Stomach (tissue), 9 donors: ENCODE results near the gene TMEM164. TPM values are rescaled to one million over a fixed set of nuclear protein-coding genes. Genes with fewer than 3 reads are reported as not detected.

Experiments used
- DNase-seq, 2 donors: peaks; one replicate each; pipeline versions ENCODE4 v3.0.0 to v3.0.0-alpha.2; 2013 to 2019
- H3K27ac ChIP-seq, 5 donors: fragments of 200-600 bp in 4 of 5; sonication (generic) in 4 of 5; one replicate each; pipeline ENCODE4 v1.5.1; 2013 to 2019; ENCODE audit warnings: mild to moderate bottlenecking in 1 of 5, moderate library complexity in 1 of 5
- H3K27me3 ChIP-seq, 3 donors: fragments of 200-600 bp; sonication (generic); one replicate each; pipeline ENCODE4 v1.5.1; 2017 to 2019; ENCODE audit warnings: mixed run types in 1 of 3
- H3K36me3 ChIP-seq, 4 donors: fragments of 200-600 bp; sonication (generic); 1 replicate in 3 of 4; 2 replicates in 1 of 4; pipeline ENCODE4 v1.5.1; 2016 to 2019
- H3K4me1 ChIP-seq, 4 donors: fragments of 200-600 bp; sonication (generic); one replicate each; pipeline ENCODE4 v1.5.1; 2016 to 2019
- H3K4me3 ChIP-seq, 4 donors: fragments of 200-600 bp; sonication (generic) in 3 of 4; one replicate each; pipeline ENCODE4 v1.5.1; 2016 to 2019; ENCODE audit warnings: mild to moderate bottlenecking in 1 of 4
- H3K9me3 ChIP-seq, 4 donors: fragments of 200-600 bp; sonication (generic); one replicate each; pipeline ENCODE4 v1.5.1; 2016 to 2019
- CTCF ChIP-seq, 7 experiments: fragments of 450-650 bp in 4 of 7; fragments of 200-600 bp in 3 of 7; sonication (generic) in 3 of 7; IDR thresholded peaks; one replicate each; pipeline ENCODE4 v1.5.1; 2016 to 2019; ENCODE audit warnings: antibody characterized with exemption in 7 of 7, control low read depth in 2 of 7, mild to moderate bottlenecking in 1 of 7
- EP300 ChIP-seq: sonication (generic); formaldehyde crosslinking; IDR thresholded peaks from one replicate; pipeline ENCODE4 v1.6.1; 2017; ENCODE audit warnings: antibody characterized with exemption
- POLR2A ChIP-seq, 4 donors: fragments of 450-650 bp; IDR thresholded peaks; one replicate each; pipeline ENCODE4 v1.6.1; 2016; ENCODE audit warnings: antibody characterized with exemption in 4 of 4, control low read depth in 2 of 4, mild to moderate bottlenecking in 1 of 4, moderate library complexity in 1 of 4
- POLR2AphosphoS5 ChIP-seq, 3 donors: sonication (generic); formaldehyde crosslinking; IDR thresholded peaks; one replicate each; pipeline ENCODE4 v1.6.1; 2016; ENCODE audit warnings: antibody characterized with exemption in 3 of 3
- WGBS, 5 donors: extraction: QIAGEN DNeasy Blood & Tissue Kit in 3 of 5; methylation state at CpG; one replicate each; pipeline versions ENCODE4 v1.1.5 to v1.1.7; 2013 to 2018; 5-methylcytosine and 5-hydroxymethylcytosine counted together
- intact Hi-C: fragments of 100-400 bp; cut with DNase I; formaldehyde crosslinking; loops from one replicate; pipeline ENCODE4 v1.15.1; 2023; ENCODE audit warnings: low total_unique reads
- polyA plus RNA-seq, 3 donors: library from polyadenylated mRNA; stranded (reverse); fragments of 200-250 nt; gene quantifications; one replicate each; pipeline ENCODE4 v1.2.3, GENCODE V29; 2013
- total RNA-seq, 5 donors: library from RNA; depleted of rRNA; stranded (reverse); fragments of >200 nt; gene quantifications; one replicate each; pipeline versions ENCODE4 v1.1.0 to v1.2.3, GENCODE V29; 2014 to 2016
- donor health status: healthy with polysubstance abuse.
- donor health status: Bipolar disorder and iron deficiency.
- donor health status: healthy.

Gene TMEM164
- total and polyA plus RNA-seq, 8 donors = 4.9 to 29.7 (median 11.6) TPM

- H3K9me3 ChIP-seq = no peaks in the 10 kb centered on the region
- intact Hi-C loops = loop anchor here (5.0 kb wide), 1 partner anchor 251 kb away; no protein-coding TSS in a partner anchor
- H3K4me1 ChIP-seq = no peaks in the 10 kb centered on the region
- TF ChIP-seq POLR2AphosphoS5 (IDR thresholded peaks at IDR 0.05) = no peak
- TF ChIP-seq POLR2A (IDR thresholded peaks at IDR 0.05) = no peak
- no peak for TF ChIP-seq EP300
- TF ChIP-seq CTCF (IDR thresholded peaks at IDR 0.05) = no peak
- H3K27ac ChIP-seq = no peak overlapping the region
- no peak for DNase-seq
- no peak overlapping the region for H3K4me3 ChIP-seq
- no peaks in the 10 kb centered on the region for H3K27me3 ChIP-seq
- WGBS, 5 donors = 63 to 100% (median 95%) methylated on average over 1 of the region's 1 CpG
- no peaks in the 10 kb centered on the region for H3K36me3 ChIP-seq
These were observed 158.4 kb downstream of the TMEM164 start for GRCh38 chrX:110161361-110161686.

GRCh38 chrX:110162131-110162530 is 159.2 kb downstream of the TMEM164 start:
- no peaks in the 10 kb centered on the region for H3K9me3 ChIP-seq
- intact Hi-C loops = loop anchor here (5.0 kb wide), 1 partner anchor 250 kb away; no protein-coding TSS in a partner anchor

GRCh38 chrX:110162867-110163266 is 160.0 kb downstream of the TMEM164 start:
- no peaks in the 10 kb centered on the region for H3K36me3 ChIP-seq
- H3K27ac ChIP-seq = no peak overlapping the region
- 28 to 58% (median 47%) methylated on average over 1 of the region's 1 CpG for WGBS, 5 donors
- no peaks in the 10 kb centered on the region for H3K4me1 ChIP-seq
- H3K4me3 ChIP-seq = no peak overlapping the region
- no peaks in the 10 kb centered on the region for H3K9me3 ChIP-seq
- no peak for TF ChIP-seq CTCF (IDR thresholded peaks at IDR 0.05)
- no peak for TF ChIP-seq POLR2AphosphoS5 (IDR thresholded peaks at IDR 0.05)
- no peak for TF ChIP-seq EP300
- no peak for TF ChIP-seq POLR2A (IDR thresholded peaks at IDR 0.05)
- no peaks in the 10 kb centered on the region for H3K27me3 ChIP-seq
- DNase-seq = no peak
- intact Hi-C loops = loop anchor here (5.0 kb wide), 1 partner anchor 249 kb away; no protein-coding TSS in a partner anchor

More at GRCh38 chrX:110162131-110162530, 159.2 kb downstream of the TMEM164 start:
- WGBS, 5 donors = 100% methylated on average over 1 of the region's 1 CpG
- Histone ChIP-seq H3K27ac (no peak overlapping the region), H3K36me3 (no peaks in the 10 kb centered on the region), H3K4me1 (no peaks in the 10 kb centered on the region), H3K27me3 (no peaks in the 10 kb centered on the region), H3K4me3 (no peak overlapping the region)
- TF ChIP-seq POLR2A (IDR thresholded peaks at IDR 0.05) = no peak
- TF ChIP-seq CTCF (IDR thresholded peaks at IDR 0.05) = no peak
- TF ChIP-seq POLR2AphosphoS5 (IDR thresholded peaks at IDR 0.05) = no peak
- TF ChIP-seq EP300 = no peak
- DNase-seq = no peak

- Histone ChIP-seq H3K9me3 (no peaks in the 10 kb centered on the region), H3K4me1 (no peaks in the 10 kb centered on the region), H3K27me3 (peaks cover 0 to 4% (median 0%) of the 10 kb centered on the region in 3 donors), H3K27ac (no peak overlapping the region), H3K36me3 (no peaks in the 10 kb centered on the region), H3K4me3 (no peak overlapping the region)
- intact Hi-C loops = loop anchor here (5.0 kb wide), 1 partner anchor 249 kb away; no protein-coding TSS in a partner anchor
- 17 to 44% (median 37%) methylated on average over 3 of the region's 3 CpGs for WGBS, 5 donors
- TF ChIP-seq POLR2A (IDR thresholded peaks at IDR 0.05) = no peak
- no peak for TF ChIP-seq EP300
- no peak for TF ChIP-seq CTCF (IDR thresholded peaks at IDR 0.05)
- TF ChIP-seq POLR2AphosphoS5 (IDR thresholded peaks at IDR 0.05) = no peak
- no peak for DNase-seq
These were observed 160.6 kb downstream of the TMEM164 start for GRCh38 chrX:110163488-110163887.
